Endothelial cell of umbilical vein (primary cell): Measurements from ENCODE around the gene FIBCD1. TPM values are rescaled to one million over a fixed set of nuclear protein-coding genes. Genes with fewer than 3 reads are reported as not detected.

Source experiments
- BruUV-seq: library from RNA; stranded (reverse); fragments of 400-500 nt; replicated peaks from 2 replicates; lab custom pipeline; 2021; lab: Mats Ljungman, UMichigan
- CTCF ChIA-PET: fragments of 300-600, 350-600 bp; sonication (Branson Sonifier 250); formaldehyde crosslinking; loops from one replicate; lab custom pipeline; 2021; ENCODE audit warnings: antibody characterized with exemption, inconsistent platforms; lab: Charles Lee
- POLR2A ChIA-PET: fragments of 300-600, 350-600 bp; sonication (Branson Sonifier 250); formaldehyde crosslinking; loops from one replicate; lab custom pipeline; 2021; ENCODE audit warnings: antibody characterized with exemption, inconsistent platforms; lab: Charles Lee
- DNase-seq: peaks from one replicate; pipeline ENCODE4 v3.0.0-alpha.2; 2011; ENCODE audit warnings: low read depth, low spot score
- FAIRE-seq: peaks from 2 replicates; lab custom pipeline; 2011; peaks lifted over from hg19 to GRCh38; lab: Jason Lieb, UNC
- H2AFZ ChIP-seq: 2 replicates; pipeline ENCODE4 v1.6.0; 2012; ENCODE audit warnings: low read depth, low read length, control low read depth, inconsistent platforms
- H3K27ac ChIP-seq: 2 replicates; pipeline ENCODE4 v1.5.1; 2011; ENCODE audit warnings: low read depth, mild to moderate bottlenecking, control low read depth, low read length, moderate library complexity; ENCODE audit not compliant: insufficient read depth
- H3K27me3 ChIP-seq, 2 experiments: 2 replicates each; pipeline versions ENCODE4 v1.6.0 to v1.6.1; 2011; ENCODE audit warnings: low read length in 2 of 2, mixed read lengths in 1 of 2; ENCODE audit not compliant: control insufficient read depth in 2 of 2, insufficient read depth in 2 of 2
- H3K36me3 ChIP-seq, 2 experiments: 2 replicates in 1 of 2; 3 replicates in 1 of 2; pipeline ENCODE4 v1.5.1; 2011; ENCODE audit warnings: low read length in 2 of 2, mild to moderate bottlenecking in 1 of 2, moderate library complexity in 1 of 2; ENCODE audit not compliant: control insufficient read depth in 2 of 2, insufficient read depth in 2 of 2; ENCODE audit errors: extremely low read depth in 1 of 2
- H3K4me1 ChIP-seq: 3 replicates; pipeline ENCODE4 v1.5.1; 2011; ENCODE audit warnings: mild to moderate bottlenecking, low read length; ENCODE audit not compliant: control insufficient read depth, insufficient read depth; ENCODE audit errors: extremely low read depth
- H3K4me2 ChIP-seq: 2 replicates; pipeline ENCODE4 v1.6.1; 2011; ENCODE audit warnings: low read length, control low read depth, mixed read lengths; ENCODE audit not compliant: insufficient read depth
- H3K4me3 ChIP-seq, 3 experiments: fragments of 200-600 bp in 1 of 3; sonication (generic), shearing (Covaris generic) in 1 of 3; replicated peaks in 1 of 3; 2 replicates each; pipeline ENCODE4 v1.5.1; 2011 to 2016; ENCODE audit warnings: control low read depth in 3 of 3, low read length in 3 of 3, mild to moderate bottlenecking in 2 of 3, inconsistent platforms in 1 of 3, low read depth in 1 of 3, moderate library complexity in 1 of 3; ENCODE audit not compliant: insufficient read depth in 1 of 3
- H3K79me2 ChIP-seq: 2 replicates; pipeline ENCODE4 v1.6.0; 2012; ENCODE audit warnings: low read length, inconsistent platforms; ENCODE audit not compliant: control insufficient read depth, insufficient read depth
- H3K9ac ChIP-seq: replicated peaks from 2 replicates; pipeline ENCODE3; 2011; ENCODE audit warnings: low read length, control low read depth; ENCODE audit not compliant: insufficient read depth; ENCODE audit errors: extremely low read depth
- H3K9me1 ChIP-seq: replicated peaks from 3 replicates; pipeline ENCODE4 v1.6.0; 2011; ENCODE audit warnings: mild to moderate bottlenecking, low read length; ENCODE audit not compliant: control insufficient read depth, insufficient read depth; ENCODE audit errors: extremely low read depth
- H3K9me3 ChIP-seq: replicated peaks from 2 replicates; pipeline ENCODE4 v1.5.1; 2012; ENCODE audit warnings: low read length, inconsistent platforms; ENCODE audit not compliant: control insufficient read depth, insufficient read depth
- H4K20me1 ChIP-seq: replicated peaks from 2 replicates; pipeline ENCODE3; 2011; ENCODE audit warnings: mild to moderate bottlenecking, low read length; ENCODE audit not compliant: control insufficient read depth, insufficient read depth; ENCODE audit errors: extremely low read depth
- FOS ChIP-seq: IDR thresholded peaks from 2 replicates; pipeline ENCODE4 v1.6.1; 2011; ENCODE audit warnings: mild to moderate bottlenecking, low read length, moderate library complexity, borderline replicate concordance; ENCODE audit not compliant: insufficient read depth
- GATA2 ChIP-seq: IDR thresholded peaks from 2 replicates; pipeline ENCODE4 v1.7.0; 2011; ENCODE audit warnings: low read depth, mild to moderate bottlenecking, moderate library complexity, mixed read lengths, low read length; ENCODE audit not compliant: insufficient read length, insufficient read depth
- JUN ChIP-seq: IDR thresholded peaks from 2 replicates; pipeline ENCODE4 v1.6.1; 2011; ENCODE audit warnings: borderline replicate concordance, low read depth; ENCODE audit not compliant: insufficient read length, insufficient read depth
- POLR2AphosphoS5 ChIP-seq: IDR thresholded peaks from 2 replicates; pipeline ENCODE4 v1.6.1; 2012; ENCODE audit warnings: low read depth, mild to moderate bottlenecking, control low read depth, low read length, moderate library complexity; ENCODE audit not compliant: insufficient read depth
- dilution Hi-C: fragments of 300-500 bp; cut with MboI; formaldehyde crosslinking; loops from one replicate; pipeline ENCODE4 v1.15.0; 2019; ENCODE audit warnings: low sequenced_read_pairs; ENCODE audit not compliant: extremely low pct_ligation_motif_present
- intact Hi-C: fragments of 100-400 bp; cut with micrococcal nuclease; formaldehyde crosslinking; loops from one replicate; pipeline ENCODE4 v1.10.0; 2022
- polyA plus RNA-seq, 4 experiments: library from polyadenylated mRNA; depleted of rRNA in 3 of 4; stranded (reverse) in 3 of 4; unstranded in 1 of 4; fragments of >200 nt; gene quantifications; 2 replicates each; pipeline versions ENCODE4 v1.2.1 to v1.2.3, GENCODE V29; 2011 to 2012; ENCODE audit warnings: missing spikeins in 1 of 4
- total RNA-seq: library from RNA; stranded (reverse); gene quantifications from 2 replicates; pipeline ENCODE4 v1.2.3, GENCODE V29; 2021
- TF ChIP-seq, protein P1 (sequence below), 2 donors: IDR thresholded peaks; 1 replicate in 1 of 2; 2 replicates in 1 of 2; pipeline ENCODE4 v1.5.1; 2011; ENCODE audit warnings: low read length in 2 of 2, mild to moderate bottlenecking in 2 of 2, moderate library complexity in 2 of 2, control low read depth in 1 of 2, inconsistent platforms in 1 of 2, low read depth in 1 of 2; ENCODE audit not compliant: insufficient read depth in 1 of 2; ENCODE audit errors: extremely low read depth in 1 of 2
- TF ChIP-seq, protein P2 (sequence below): IDR thresholded peaks from 2 replicates; pipeline ENCODE4 v1.6.1; 2011; ENCODE audit not compliant: insufficient read depth, insufficient read length

FIBCD1 gene
- total and polyA plus RNA-seq, 2 donors (not counting 3 experiments of a cell fraction or from before 2014, with no cell fraction given), result 0.14 TPM; not detected in 1

DNA sequence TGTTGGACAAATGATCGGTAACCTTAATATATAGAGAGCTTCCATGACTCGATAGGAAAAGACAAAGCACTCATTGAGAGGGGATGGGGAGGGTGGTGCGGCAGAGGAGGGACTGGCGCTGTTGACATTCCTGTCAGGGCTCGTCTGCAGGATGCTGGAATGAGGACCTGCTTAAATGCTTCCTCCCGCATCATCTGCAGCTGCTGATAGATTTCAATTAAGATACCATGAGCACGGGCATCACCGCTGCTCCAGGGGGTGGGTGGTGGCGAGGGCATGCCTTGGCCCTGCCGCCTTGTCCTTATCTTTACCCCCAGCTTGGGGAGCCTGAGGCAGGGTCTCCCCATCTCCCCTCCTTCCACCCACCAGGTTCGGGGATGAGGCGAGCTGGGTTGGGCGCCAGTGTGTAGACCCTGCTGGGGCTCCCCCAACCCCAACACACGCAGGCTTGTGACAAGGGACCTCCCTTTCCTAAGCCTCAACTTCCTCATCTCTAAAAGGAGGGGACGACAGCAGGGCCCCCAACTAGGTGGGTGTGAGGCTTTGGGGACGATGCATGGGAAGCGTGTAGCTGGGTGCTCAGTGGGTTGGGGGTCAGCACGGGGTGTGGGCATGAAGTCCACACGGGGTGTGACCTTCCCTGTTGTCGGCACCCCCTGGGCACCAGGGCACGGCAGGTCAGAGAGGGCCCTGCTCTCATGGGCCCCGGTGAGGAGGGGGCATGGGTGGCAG, 30.7 kb downstream of the FIBCD1 start:
- dilution Hi-C loops, result no loop called here
- no peak overlapping the region for H3K9ac ChIP-seq
- FAIRE-seq, result no peak

More for the DNA sequence above, 30.7 kb downstream of the FIBCD1 start:
- Histone ChIP-seq H3K79me2 (no peaks in the 10 kb centered on the region), H3K9me1 (no peaks in the 10 kb centered on the region), H3K4me1 (no peaks in the 10 kb centered on the region), H3K36me3 (no peaks in the 10 kb centered on the region), H3K4me3 (no peak overlapping the region), H3K27ac (no peak overlapping the region), H3K9me3 (no peaks in the 10 kb centered on the region), H3K4me2 (no peak overlapping the region), H3K27me3 (peaks cover 0 to 2% of the 10 kb centered on the region in 2 experiments), H2AFZ (no peak overlapping the region), H4K20me1 (no peaks in the 10 kb centered on the region)
- ChIA-PET POLR2A (no interaction called here), CTCF (interaction anchor here (1.1 to 1.4 kb wide), 3 partner anchors 39 to 138 kb away, joined by 3 to 6 read pairs (median 4); no protein-coding TSS in a partner anchor)
- DNase-seq, result no peak
- no peak for TF ChIP-seq GATA2
- no peak for TF ChIP-seq POLR2AphosphoS5
- TF ChIP-seq, protein P1, sequence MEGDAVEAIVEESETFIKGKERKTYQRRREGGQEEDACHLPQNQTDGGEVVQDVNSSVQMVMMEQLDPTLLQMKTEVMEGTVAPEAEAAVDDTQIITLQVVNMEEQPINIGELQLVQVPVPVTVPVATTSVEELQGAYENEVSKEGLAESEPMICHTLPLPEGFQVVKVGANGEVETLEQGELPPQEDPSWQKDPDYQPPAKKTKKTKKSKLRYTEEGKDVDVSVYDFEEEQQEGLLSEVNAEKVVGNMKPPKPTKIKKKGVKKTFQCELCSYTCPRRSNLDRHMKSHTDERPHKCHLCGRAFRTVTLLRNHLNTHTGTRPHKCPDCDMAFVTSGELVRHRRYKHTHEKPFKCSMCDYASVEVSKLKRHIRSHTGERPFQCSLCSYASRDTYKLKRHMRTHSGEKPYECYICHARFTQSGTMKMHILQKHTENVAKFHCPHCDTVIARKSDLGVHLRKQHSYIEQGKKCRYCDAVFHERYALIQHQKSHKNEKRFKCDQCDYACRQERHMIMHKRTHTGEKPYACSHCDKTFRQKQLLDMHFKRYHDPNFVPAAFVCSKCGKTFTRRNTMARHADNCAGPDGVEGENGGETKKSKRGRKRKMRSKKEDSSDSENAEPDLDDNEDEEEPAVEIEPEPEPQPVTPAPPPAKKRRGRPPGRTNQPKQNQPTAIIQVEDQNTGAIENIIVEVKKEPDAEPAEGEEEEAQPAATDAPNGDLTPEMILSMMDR (IDR thresholded peaks at IDR 0.05; ENCODE audit: extremely low read depth in 1 of 2, insufficient read depth in 1 of 2, low read depth in 1 of 2, low read length in 2 of 2), result no peak
- TF ChIP-seq, protein P2, sequence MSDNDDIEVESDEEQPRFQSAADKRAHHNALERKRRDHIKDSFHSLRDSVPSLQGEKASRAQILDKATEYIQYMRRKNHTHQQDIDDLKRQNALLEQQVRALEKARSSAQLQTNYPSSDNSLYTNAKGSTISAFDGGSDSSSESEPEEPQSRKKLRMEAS, result no peak
- no peak for TF ChIP-seq FOS
- TF ChIP-seq JUN, result no peak
- BruUV-seq, result no TSS peak
- intact Hi-C loops, result no loop called here
